GM23338 (cell line): ENCODE results near the gene NSUN7. TPM values are rescaled to one million over a fixed set of nuclear protein-coding genes. Genes with fewer than 3 reads are reported as not detected.

Source experiments
- ATAC-seq: fragments of 200-7000 bp; cut with Tn5 transposase; 3 replicates; pipeline ENCODE4 v1.9.1; 2020
- DNase-seq: peaks from one replicate; pipeline ENCODE4 v3.0.0-alpha.2; 2015; ENCODE audit warnings: low spot score
- H2AFZ ChIP-seq: fragments of 200-600 bp; sonication (generic); 2 replicates; pipeline ENCODE4 v1.8.0; 2016; ENCODE audit warnings: antibody characterized with exemption, mild to moderate bottlenecking, moderate library complexity
- H3F3A ChIP-seq: fragments of 200-600 bp; sonication (generic); replicated peaks from 2 replicates; pipeline ENCODE4 v1.8.0; 2017; ENCODE audit warnings: antibody characterized with exemption, mixed run types, low read depth
- H3K27ac ChIP-seq: fragments of 200-600 bp; sonication (generic); 2 replicates; pipeline ENCODE4 v1.6.1; 2016; ENCODE audit warnings: low read depth
- H3K27me3 ChIP-seq: fragments of 200-600 bp; sonication (generic); 2 replicates; pipeline ENCODE4 v1.8.0; 2016; ENCODE audit warnings: mild to moderate bottlenecking, mixed run types, moderate library complexity; ENCODE audit not compliant: insufficient read depth
- H3K36me3 ChIP-seq: fragments of 200-600 bp; sonication (generic); 2 replicates; pipeline ENCODE4 v1.8.0; 2016; ENCODE audit warnings: mild to moderate bottlenecking; ENCODE audit not compliant: insufficient read depth
- H3K4me1 ChIP-seq: fragments of 200-600 bp; sonication (generic); 2 replicates; pipeline ENCODE4 v1.8.0; 2016; ENCODE audit warnings: mild to moderate bottlenecking, moderate library complexity; ENCODE audit not compliant: insufficient read depth
- H3K4me2 ChIP-seq: fragments of 200-600 bp; sonication (generic); 2 replicates; pipeline ENCODE4 v1.7.1; 2017; ENCODE audit warnings: mixed run types
- H3K4me3 ChIP-seq: fragments of 200-600 bp; sonication (generic); 2 replicates; pipeline ENCODE4 v1.6.1; 2016; ENCODE audit warnings: mixed run types
- H3K79me2 ChIP-seq: fragments of 200-600 bp; sonication (generic); replicated peaks from 2 replicates; pipeline ENCODE4 v1.8.0; 2017; ENCODE audit warnings: mild to moderate bottlenecking; ENCODE audit not compliant: insufficient read depth
- H3K9me2 ChIP-seq: fragments of 200-600 bp; sonication (generic); 2 replicates; pipeline ENCODE4 v1.8.0; 2017; ENCODE audit not compliant: insufficient read depth
- H4K20me1 ChIP-seq: fragments of 200-600 bp; sonication (generic); replicated peaks from 2 replicates; pipeline ENCODE4 v1.8.0; 2017; ENCODE audit warnings: mild to moderate bottlenecking; ENCODE audit not compliant: insufficient read depth
- H3K27ac Mint-ChIP-seq: 2 replicates; pipeline ENCODE4 v1.8.0; 2020; ENCODE audit warnings: inconsistent platforms, mild to moderate bottlenecking, moderate library complexity, mixed read lengths
- H3K27me3 Mint-ChIP-seq: 3 replicates; pipeline ENCODE4 v1.8.0; 2022; ENCODE audit warnings: low read depth, mild to moderate bottlenecking, moderate library complexity, mixed read lengths, inconsistent platforms; ENCODE audit not compliant: insufficient read depth, poor library complexity
- H3K36me3 Mint-ChIP-seq: 3 replicates; pipeline ENCODE4 v1.8.0; 2021; ENCODE audit warnings: low read depth, mild to moderate bottlenecking, inconsistent platforms, moderate library complexity, mixed read lengths
- H3K4me1 Mint-ChIP-seq: 3 replicates; pipeline ENCODE4 v1.8.0; 2020; ENCODE audit warnings: mild to moderate bottlenecking, inconsistent platforms, mixed read lengths
- H3K4me3 Mint-ChIP-seq: 3 replicates; pipeline ENCODE4 v1.8.0; 2021; ENCODE audit warnings: moderate library complexity, mild to moderate bottlenecking, inconsistent platforms, mixed read lengths
- H3K9me3 Mint-ChIP-seq: 3 replicates; pipeline ENCODE4 v1.8.0; 2020; ENCODE audit warnings: moderate library complexity, mild to moderate bottlenecking, inconsistent platforms, mixed read lengths
- EZH2 ChIP-seq: fragments of 200-600 bp; sonication (generic); IDR thresholded peaks from one replicate; pipeline ENCODE4 v1.8.0; 2017; ENCODE audit warnings: antibody characterized with exemption, mild to moderate bottlenecking, low read depth; ENCODE audit not compliant: unreplicated experiment
- EZH2phosphoT487 ChIP-seq: fragments of 200-600 bp; sonication (generic); IDR thresholded peaks from one replicate; pipeline ENCODE4 v1.8.1; 2018; ENCODE audit warnings: antibody characterized with exemption; ENCODE audit not compliant: unreplicated experiment
- JUNB ChIP-seq: IDR thresholded peaks from one replicate; pipeline ENCODE4 v1.6.1; 2016; ENCODE audit warnings: antibody characterized with exemption; ENCODE audit not compliant: unreplicated experiment
- NANOG ChIP-seq: IDR thresholded peaks from 2 replicates; pipeline ENCODE4 v1.6.1; 2016; ENCODE audit warnings: antibody characterized with exemption, borderline replicate concordance
- POLR2AphosphoS5 ChIP-seq: IDR thresholded peaks from 2 replicates; pipeline ENCODE4 v1.6.1; 2016; ENCODE audit warnings: antibody characterized with exemption, low read depth
- STAT1 ChIP-seq: IDR thresholded peaks from one replicate; pipeline ENCODE4 v1.6.1; 2016; ENCODE audit warnings: antibody characterized with exemption; ENCODE audit not compliant: unreplicated experiment
- ZNF114 ChIP-seq: fragments of 250-450 bp; sonication (Bioruptor Pico); IDR thresholded peaks from 2 replicates; pipeline ENCODE4 v1.5.0; 2020; ENCODE audit warnings: mild to moderate bottlenecking, moderate library complexity
- ZNF331 ChIP-seq: fragments of 250-450 bp; sonication (Bioruptor Pico); IDR thresholded peaks from 2 replicates; pipeline ENCODE4 v1.5.0; 2020; ENCODE audit warnings: low read depth, mild to moderate bottlenecking, moderate library complexity
- polyA plus RNA-seq: library from polyadenylated mRNA; unstranded; fragments of >200 nt; fragmentation: Nextera tagmentation; extraction: Ambion mirVana; gene quantifications from 2 replicates; pipeline ENCODE4 v1.2.1, GENCODE V29; 2016
- total RNA-seq: library from RNA; depleted of rRNA; stranded (reverse); fragments of >200 nt; shearing (Covaris generic); gene quantifications from 2 replicates; pipeline ENCODE4 v1.2.3, GENCODE V29; 2014
- TF ChIP-seq, protein P1 (sequence below): fragments of 250-450 bp; sonication (Bioruptor Pico); IDR thresholded peaks from 2 replicates; pipeline ENCODE4 v1.5.0; 2020; ENCODE audit warnings: mild to moderate bottlenecking, moderate library complexity

Gene NSUN7
- total and polyA plus RNA-seq, 2 experiments from 2014 or later, result 28.8 to 29.0 TPM

DNA sequence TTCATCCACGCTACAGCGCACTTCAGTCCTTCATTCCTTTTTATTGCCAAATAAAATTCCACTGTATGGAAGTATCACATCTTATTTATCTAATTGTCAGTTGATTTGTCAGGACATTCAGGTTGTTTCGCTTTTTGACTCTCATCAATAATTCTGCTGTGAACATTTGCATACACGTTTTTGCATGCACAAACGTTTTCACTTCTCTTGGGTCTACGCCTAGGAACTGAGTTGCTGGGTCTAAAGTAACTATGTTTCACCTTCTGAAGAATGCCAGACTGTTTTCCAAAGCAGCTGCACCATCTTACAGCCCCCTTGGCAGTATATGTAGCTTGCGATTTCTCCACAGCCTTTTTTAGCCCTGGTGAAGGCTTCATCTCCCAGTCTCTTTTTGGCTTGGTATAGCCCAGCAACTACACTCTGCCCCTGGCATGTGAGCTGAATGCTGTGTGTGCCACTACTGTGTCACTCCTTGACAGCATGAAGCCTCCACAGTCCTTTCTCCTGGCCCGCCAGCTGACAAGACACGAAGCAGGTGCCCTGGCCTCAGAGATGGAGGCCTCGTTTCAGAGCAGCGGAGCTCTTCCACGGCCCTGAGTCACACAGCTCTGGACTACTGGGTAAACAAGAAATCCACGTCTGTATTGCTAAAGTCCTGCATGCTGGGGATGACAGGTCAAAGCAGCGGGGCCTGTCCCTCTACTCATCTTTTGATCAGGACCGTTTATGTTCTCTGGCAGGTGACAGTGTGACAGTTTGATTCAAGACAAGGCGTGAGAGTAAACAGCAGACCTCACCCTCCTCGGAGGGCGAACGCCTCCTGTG lies 75.5 kb downstream of the NSUN7 start (continued):
- TF ChIP-seq, protein P1, sequence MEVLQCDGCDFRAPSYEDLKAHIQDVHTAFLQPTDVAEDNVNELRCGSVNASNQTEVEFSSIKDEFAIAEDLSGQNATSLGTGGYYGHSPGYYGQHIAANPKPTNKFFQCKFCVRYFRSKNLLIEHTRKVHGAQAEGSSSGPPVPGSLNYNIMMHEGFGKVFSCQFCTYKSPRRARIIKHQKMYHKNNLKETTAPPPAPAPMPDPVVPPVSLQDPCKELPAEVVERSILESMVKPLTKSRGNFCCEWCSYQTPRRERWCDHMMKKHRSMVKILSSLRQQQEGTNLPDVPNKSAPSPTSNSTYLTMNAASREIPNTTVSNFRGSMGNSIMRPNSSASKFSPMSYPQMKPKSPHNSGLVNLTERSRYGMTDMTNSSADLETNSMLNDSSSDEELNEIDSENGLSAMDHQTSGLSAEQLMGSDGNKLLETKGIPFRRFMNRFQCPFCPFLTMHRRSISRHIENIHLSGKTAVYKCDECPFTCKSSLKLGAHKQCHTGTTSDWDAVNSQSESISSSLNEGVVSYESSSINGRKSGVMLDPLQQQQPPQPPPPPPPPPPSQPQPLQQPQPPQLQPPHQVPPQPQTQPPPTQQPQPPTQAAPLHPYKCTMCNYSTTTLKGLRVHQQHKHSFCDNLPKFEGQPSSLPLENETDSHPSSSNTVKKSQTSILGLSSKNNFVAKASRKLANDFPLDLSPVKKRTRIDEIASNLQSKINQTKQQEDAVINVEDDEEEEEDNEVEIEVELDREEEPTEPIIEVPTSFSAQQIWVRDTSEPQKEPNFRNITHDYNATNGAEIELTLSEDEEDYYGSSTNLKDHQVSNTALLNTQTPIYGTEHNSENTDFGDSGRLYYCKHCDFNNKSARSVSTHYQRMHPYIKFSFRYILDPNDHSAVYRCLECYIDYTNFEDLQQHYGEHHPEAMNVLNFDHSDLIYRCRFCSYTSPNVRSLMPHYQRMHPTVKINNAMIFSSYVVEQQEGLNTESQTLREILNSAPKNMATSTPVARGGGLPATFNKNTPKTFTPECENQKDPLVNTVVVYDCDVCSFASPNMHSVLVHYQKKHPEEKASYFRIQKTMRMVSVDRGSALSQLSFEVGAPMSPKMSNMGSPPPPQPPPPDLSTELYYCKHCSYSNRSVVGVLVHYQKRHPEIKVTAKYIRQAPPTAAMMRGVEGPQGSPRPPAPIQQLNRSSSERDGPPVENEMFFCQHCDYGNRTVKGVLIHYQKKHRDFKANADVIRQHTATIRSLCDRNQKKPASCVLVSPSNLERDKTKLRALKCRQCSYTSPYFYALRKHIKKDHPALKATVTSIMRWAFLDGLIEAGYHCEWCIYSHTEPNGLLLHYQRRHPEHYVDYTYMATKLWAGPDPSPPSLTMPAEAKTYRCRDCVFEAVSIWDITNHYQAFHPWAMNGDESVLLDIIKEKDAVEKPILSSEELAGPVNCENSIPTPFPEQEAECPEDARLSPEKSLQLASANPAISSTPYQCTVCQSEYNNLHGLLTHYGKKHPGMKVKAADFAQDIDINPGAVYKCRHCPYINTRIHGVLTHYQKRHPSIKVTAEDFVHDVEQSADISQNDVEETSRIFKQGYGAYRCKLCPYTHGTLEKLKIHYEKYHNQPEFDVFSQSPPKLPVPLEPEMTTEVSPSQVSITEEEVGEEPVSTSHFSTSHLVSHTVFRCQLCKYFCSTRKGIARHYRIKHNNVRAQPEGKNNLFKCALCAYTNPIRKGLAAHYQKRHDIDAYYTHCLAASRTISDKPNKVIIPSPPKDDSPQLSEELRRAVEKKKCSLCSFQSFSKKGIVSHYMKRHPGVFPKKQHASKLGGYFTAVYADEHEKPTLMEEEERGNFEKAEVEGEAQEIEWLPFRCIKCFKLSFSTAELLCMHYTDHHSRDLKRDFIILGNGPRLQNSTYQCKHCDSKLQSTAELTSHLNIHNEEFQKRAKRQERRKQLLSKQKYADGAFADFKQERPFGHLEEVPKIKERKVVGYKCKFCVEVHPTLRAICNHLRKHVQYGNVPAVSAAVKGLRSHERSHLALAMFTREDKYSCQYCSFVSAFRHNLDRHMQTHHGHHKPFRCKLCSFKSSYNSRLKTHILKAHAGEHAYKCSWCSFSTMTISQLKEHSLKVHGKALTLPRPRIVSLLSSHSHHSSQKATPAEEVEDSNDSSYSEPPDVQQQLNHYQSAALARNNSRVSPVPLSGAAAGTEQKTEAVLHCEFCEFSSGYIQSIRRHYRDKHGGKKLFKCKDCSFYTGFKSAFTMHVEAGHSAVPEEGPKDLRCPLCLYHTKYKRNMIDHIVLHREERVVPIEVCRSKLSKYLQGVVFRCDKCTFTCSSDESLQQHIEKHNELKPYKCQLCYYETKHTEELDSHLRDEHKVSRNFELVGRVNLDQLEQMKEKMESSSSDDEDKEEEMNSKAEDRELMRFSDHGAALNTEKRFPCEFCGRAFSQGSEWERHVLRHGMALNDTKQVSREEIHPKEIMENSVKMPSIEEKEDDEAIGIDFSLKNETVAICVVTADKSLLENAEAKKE (CRISPR knock-in tag), result no peak
- TF ChIP-seq NANOG (no peak), EZH2 (no peak), EZH2phosphoT487 (no peak), ZNF331 (no peak), JUNB (no peak), ZNF114 (CRISPR knock-in tag) (no peak), POLR2AphosphoS5 (no peak)

- H3K9me3 Mint-ChIP-seq, result no peaks in the 10 kb centered on the region
- ATAC-seq (no peak), DNase-seq (no peak)
- H3K4me3 ChIP-seq, result no peak overlapping the region
- H3K27ac ChIP-seq, result no peak overlapping the region
- H3K27me3 ChIP-seq, result no peaks in the 10 kb centered on the region
- H3F3A ChIP-seq, result no peaks in the 10 kb centered on the region
- peaks cover 2% of the 10 kb centered on the region for H3K27me3 Mint-ChIP-seq
- no peaks in the 10 kb centered on the region for H3K9me2 ChIP-seq
- H3K4me3 Mint-ChIP-seq, result no peak overlapping the region
- no peak overlapping the region for H2AFZ ChIP-seq
- H3K4me2 ChIP-seq, result no peak overlapping the region
- no peak overlapping the region for H3K27ac Mint-ChIP-seq
- no peaks in the 10 kb centered on the region for H3K79me2 ChIP-seq
- H4K20me1 ChIP-seq, result peaks cover 10% of the 10 kb centered on the region; the same call in 1 of the 2 replicates
- TF ChIP-seq STAT1 (no peak), NANOG (no peak)
- H3K4me1 ChIP-seq, result no peaks in the 10 kb centered on the region
- H3K4me1 Mint-ChIP-seq, result no peaks in the 10 kb centered on the region; the same call in 2 of the 3 replicates
- H3K36me3 ChIP-seq, result peaks cover 20% of the 10 kb centered on the region
- H3K36me3 Mint-ChIP-seq, result peaks cover 72% of the 10 kb centered on the region
Observed at GRCh38 chr4:40826821-40827220, 77.1 kb downstream of the NSUN7 start.
